HepG2 (cell line): ENCODE results near the gene GNAI2. TPM values are rescaled to one million over a fixed set of nuclear protein-coding genes. Genes with fewer than 3 reads are reported as not detected.

Experiments
- BRD4 ChIP-seq: sonication (generic); formaldehyde crosslinking; IDR thresholded peaks from 2 replicates; pipeline ENCODE4 v1.4.0; 2020; ENCODE audit warnings: missing genetic modification reagents
- HNRNPH1 ChIP-seq: fragments of 200-400 bp; formaldehyde crosslinking; optimal IDR thresholded peaks from 2 replicates; pipeline ENCODE3; 2017; ENCODE audit warnings: mild to moderate bottlenecking, low read depth, low read length
- HNRNPK ChIP-seq: fragments of 200-400 bp; formaldehyde crosslinking; IDR thresholded peaks from 2 replicates; pipeline ENCODE4 v1.6.1; 2018; ENCODE audit warnings: low read length, low read depth, moderate library complexity, mild to moderate bottlenecking; ENCODE audit not compliant: poor library complexity, severe bottlenecking
- JARID2 ChIP-seq: sonication (generic); formaldehyde crosslinking; IDR thresholded peaks from 2 replicates; pipeline ENCODE4 v1.8.1; 2023; ENCODE audit warnings: missing genetic modification reagents, inconsistent platforms; ENCODE audit not compliant: insufficient replicate concordance
- KDM4B ChIP-seq: sonication (generic); formaldehyde crosslinking; IDR thresholded peaks from 2 replicates; pipeline ENCODE4 v1.4.0; 2020; ENCODE audit warnings: missing genetic modification reagents
- NFE2 ChIP-seq: sonication (generic); formaldehyde crosslinking; IDR thresholded peaks from 2 replicates; pipeline ENCODE4 v1.4.0; 2020; ENCODE audit warnings: missing genetic modification reagents
- ZFP1 ChIP-seq: IDR thresholded peaks from 2 replicates; pipeline ENCODE4 v1.6.1; 2016
- ZMAT3 ChIP-seq: sonication (generic); formaldehyde crosslinking; conservative IDR thresholded peaks from 2 replicates; pipeline ENCODE4 v1.7.0; 2021; ENCODE audit warnings: missing genetic modification reagents
- ZNF143 ChIP-seq: sonication (generic); formaldehyde crosslinking; IDR thresholded peaks from 2 replicates; pipeline ENCODE4 v1.4.0; 2020; ENCODE audit warnings: missing genetic modification reagents
- ZNF232 ChIP-seq: sonication (generic); formaldehyde crosslinking; IDR thresholded peaks from 2 replicates; pipeline ENCODE4 v1.4.0; 2020; ENCODE audit warnings: missing genetic modification reagents, borderline replicate concordance
- ZNF383 ChIP-seq: sonication (generic); formaldehyde crosslinking; IDR thresholded peaks from 2 replicates; pipeline ENCODE4 v1.4.0; 2020; ENCODE audit warnings: missing genetic modification reagents, mild to moderate bottlenecking, borderline replicate concordance
- polyA plus RNA-seq, 8 experiments: library from polyadenylated mRNA; depleted of rRNA in 3 of 8; stranded (reverse) in 7 of 8; unstranded in 1 of 8; fragments of >200 nt; fragmentation: Illumina TruSeq in 4 of 8; extraction: Trizol in 4 of 8; gene quantifications; 2 replicates each; pipeline versions ENCODE4 v1.2.1 to v1.2.3, GENCODE V29; 2011 to 2016; ENCODE audit warnings: low read depth in 4 of 8, missing spikeins in 1 of 8, mixed read lengths in 1 of 8; ENCODE audit not compliant: insufficient read depth in 1 of 8
- total RNA-seq, 5 experiments: library from RNA; depleted of rRNA; stranded (reverse); fragments of >200 nt; fragmentation: Illumina TruSeq; extraction: Trizol; gene quantifications; 2 replicates each; pipeline ENCODE4 v1.2.3, GENCODE V29; 2016; ENCODE audit warnings: low read depth in 1 of 5
- TF ChIP-seq, protein P1 (sequence below): sonication (generic); formaldehyde crosslinking; IDR thresholded peaks from 2 replicates; pipeline ENCODE4 v1.4.0; 2020; ENCODE audit warnings: mild to moderate bottlenecking, missing genetic modification reagents
- TF ChIP-seq, protein P2 (sequence below): IDR thresholded peaks from 2 replicates; pipeline ENCODE4 v1.6.1; 2016; ENCODE audit warnings: low read depth, missing genetic modification reagents, missing compliant biosample characterization
- TF ChIP-seq, protein P3 (sequence below): sonication (generic); formaldehyde crosslinking; IDR thresholded peaks from 2 replicates; pipeline ENCODE4 v1.4.0; 2020; ENCODE audit warnings: mild to moderate bottlenecking, missing genetic modification reagents
- TF ChIP-seq, protein P4 (sequence below): sonication (generic); formaldehyde crosslinking; conservative IDR thresholded peaks from 2 replicates; pipeline ENCODE4 v1.5.0; 2020; ENCODE audit warnings: missing genetic modification reagents
- TF ChIP-seq, protein P5 (sequence below): sonication (generic); formaldehyde crosslinking; IDR thresholded peaks from 2 replicates; pipeline ENCODE4 v1.4.0; 2020; ENCODE audit warnings: missing genetic modification reagents, mild to moderate bottlenecking, borderline replicate concordance

The GNAI2 gene
- total and polyA plus RNA-seq, 2 of the 13 experiments (the other 11 are each of a cell fraction or from before 2014, with no cell fraction given), result 51.1 to 66.2 TPM

DNA sequence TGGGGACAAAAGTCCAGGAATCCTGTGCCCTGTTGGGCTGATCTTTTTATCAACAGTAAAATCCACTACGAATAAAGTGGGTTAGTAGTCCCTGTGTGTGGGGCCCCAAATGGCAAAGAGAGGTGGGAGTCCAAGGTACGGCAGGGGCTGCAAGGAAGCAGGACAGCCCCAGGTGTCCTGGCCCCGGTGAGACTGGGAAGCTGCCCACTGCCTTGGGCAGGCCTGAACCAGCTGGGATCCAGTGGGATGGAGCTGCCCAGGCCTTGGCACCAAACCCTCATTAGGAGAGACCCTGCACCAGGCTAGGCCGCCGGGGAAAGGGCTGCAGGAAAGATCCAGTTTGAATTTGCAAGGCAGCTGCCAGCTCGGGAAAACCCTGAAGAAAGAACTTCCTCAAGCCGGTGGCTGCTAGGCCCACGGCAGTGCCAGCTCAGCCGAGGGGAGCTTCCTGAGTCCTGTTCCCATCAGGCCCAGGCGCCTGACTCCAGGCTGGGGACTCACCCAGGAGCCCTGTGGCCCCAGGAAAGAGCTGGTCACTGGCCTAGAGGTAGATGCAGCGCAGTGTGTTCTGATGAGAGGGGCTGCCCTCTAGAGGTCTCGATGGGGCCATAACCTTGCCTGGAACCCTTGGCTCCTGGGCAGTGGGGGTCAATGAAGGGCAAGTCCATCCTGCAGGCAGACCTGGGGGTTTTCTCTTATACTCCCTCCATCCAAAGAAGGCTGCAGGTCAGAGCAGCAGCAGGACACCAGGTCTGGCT, 14.4 kb upstream of the GNAI2 start (continued):
- TF ChIP-seq, protein P1, sequence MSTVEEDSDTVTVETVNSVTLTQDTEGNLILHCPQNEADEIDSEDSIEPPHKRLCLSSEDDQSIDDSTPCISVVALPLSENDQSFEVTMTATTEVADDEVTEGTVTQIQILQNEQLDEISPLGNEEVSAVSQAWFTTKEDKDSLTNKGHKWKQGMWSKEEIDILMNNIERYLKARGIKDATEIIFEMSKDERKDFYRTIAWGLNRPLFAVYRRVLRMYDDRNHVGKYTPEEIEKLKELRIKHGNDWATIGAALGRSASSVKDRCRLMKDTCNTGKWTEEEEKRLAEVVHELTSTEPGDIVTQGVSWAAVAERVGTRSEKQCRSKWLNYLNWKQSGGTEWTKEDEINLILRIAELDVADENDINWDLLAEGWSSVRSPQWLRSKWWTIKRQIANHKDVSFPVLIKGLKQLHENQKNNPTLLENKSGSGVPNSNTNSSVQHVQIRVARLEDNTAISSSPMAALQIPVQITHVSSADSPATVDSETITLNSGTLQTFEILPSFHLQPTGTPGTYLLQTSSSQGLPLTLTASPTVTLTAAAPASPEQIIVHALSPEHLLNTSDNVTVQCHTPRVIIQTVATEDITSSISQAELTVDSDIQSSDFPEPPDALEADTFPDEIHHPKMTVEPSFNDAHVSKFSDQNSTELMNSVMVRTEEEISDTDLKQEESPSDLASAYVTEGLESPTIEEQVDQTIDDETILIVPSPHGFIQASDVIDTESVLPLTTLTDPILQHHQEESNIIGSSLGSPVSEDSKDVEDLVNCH (CRISPR knock-in tag), result no peak
- TF ChIP-seq NFE2 (CRISPR knock-in tag) (no peak), KDM4B (CRISPR knock-in tag) (no peak), ZNF143 (CRISPR knock-in tag) (peak; percentile 54), ZFP1 (no peak), JARID2 (CRISPR knock-in tag) (no peak), ZNF232 (peak; percentile 72; the same call in 1 of the 2 replicates), HNRNPK (no peak), BRD4 (CRISPR knock-in tag) (no peak), ZNF383 (CRISPR knock-in tag) (no peak), HNRNPH1 (peak; percentile 72), ZMAT3 (no peak; the same call in 1 of the 2 replicates)
- TF ChIP-seq, protein P2, sequence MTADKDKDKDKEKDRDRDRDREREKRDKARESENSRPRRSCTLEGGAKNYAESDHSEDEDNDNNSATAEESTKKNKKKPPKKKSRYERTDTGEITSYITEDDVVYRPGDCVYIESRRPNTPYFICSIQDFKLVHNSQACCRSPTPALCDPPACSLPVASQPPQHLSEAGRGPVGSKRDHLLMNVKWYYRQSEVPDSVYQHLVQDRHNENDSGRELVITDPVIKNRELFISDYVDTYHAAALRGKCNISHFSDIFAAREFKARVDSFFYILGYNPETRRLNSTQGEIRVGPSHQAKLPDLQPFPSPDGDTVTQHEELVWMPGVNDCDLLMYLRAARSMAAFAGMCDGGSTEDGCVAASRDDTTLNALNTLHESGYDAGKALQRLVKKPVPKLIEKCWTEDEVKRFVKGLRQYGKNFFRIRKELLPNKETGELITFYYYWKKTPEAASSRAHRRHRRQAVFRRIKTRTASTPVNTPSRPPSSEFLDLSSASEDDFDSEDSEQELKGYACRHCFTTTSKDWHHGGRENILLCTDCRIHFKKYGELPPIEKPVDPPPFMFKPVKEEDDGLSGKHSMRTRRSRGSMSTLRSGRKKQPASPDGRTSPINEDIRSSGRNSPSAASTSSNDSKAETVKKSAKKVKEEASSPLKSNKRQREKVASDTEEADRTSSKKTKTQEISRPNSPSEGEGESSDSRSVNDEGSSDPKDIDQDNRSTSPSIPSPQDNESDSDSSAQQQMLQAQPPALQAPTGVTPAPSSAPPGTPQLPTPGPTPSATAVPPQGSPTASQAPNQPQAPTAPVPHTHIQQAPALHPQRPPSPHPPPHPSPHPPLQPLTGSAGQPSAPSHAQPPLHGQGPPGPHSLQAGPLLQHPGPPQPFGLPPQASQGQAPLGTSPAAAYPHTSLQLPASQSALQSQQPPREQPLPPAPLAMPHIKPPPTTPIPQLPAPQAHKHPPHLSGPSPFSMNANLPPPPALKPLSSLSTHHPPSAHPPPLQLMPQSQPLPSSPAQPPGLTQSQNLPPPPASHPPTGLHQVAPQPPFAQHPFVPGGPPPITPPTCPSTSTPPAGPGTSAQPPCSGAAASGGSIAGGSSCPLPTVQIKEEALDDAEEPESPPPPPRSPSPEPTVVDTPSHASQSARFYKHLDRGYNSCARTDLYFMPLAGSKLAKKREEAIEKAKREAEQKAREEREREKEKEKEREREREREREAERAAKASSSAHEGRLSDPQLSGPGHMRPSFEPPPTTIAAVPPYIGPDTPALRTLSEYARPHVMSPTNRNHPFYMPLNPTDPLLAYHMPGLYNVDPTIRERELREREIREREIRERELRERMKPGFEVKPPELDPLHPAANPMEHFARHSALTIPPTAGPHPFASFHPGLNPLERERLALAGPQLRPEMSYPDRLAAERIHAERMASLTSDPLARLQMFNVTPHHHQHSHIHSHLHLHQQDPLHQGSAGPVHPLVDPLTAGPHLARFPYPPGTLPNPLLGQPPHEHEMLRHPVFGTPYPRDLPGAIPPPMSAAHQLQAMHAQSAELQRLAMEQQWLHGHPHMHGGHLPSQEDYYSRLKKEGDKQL (CRISPR knock-in tag), result no peak
- TF ChIP-seq, protein P3, sequence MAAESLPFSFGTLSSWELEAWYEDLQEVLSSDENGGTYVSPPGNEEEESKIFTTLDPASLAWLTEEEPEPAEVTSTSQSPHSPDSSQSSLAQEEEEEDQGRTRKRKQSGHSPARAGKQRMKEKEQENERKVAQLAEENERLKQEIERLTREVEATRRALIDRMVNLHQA (CRISPR knock-in tag), result no peak
- TF ChIP-seq, protein P4, sequence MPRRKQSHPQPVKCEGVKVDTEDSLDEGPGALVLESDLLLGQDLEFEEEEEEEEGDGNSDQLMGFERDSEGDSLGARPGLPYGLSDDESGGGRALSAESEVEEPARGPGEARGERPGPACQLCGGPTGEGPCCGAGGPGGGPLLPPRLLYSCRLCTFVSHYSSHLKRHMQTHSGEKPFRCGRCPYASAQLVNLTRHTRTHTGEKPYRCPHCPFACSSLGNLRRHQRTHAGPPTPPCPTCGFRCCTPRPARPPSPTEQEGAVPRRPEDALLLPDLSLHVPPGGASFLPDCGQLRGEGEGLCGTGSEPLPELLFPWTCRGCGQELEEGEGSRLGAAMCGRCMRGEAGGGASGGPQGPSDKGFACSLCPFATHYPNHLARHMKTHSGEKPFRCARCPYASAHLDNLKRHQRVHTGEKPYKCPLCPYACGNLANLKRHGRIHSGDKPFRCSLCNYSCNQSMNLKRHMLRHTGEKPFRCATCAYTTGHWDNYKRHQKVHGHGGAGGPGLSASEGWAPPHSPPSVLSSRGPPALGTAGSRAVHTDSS (CRISPR knock-in tag), result no peak
- TF ChIP-seq, protein P5, sequence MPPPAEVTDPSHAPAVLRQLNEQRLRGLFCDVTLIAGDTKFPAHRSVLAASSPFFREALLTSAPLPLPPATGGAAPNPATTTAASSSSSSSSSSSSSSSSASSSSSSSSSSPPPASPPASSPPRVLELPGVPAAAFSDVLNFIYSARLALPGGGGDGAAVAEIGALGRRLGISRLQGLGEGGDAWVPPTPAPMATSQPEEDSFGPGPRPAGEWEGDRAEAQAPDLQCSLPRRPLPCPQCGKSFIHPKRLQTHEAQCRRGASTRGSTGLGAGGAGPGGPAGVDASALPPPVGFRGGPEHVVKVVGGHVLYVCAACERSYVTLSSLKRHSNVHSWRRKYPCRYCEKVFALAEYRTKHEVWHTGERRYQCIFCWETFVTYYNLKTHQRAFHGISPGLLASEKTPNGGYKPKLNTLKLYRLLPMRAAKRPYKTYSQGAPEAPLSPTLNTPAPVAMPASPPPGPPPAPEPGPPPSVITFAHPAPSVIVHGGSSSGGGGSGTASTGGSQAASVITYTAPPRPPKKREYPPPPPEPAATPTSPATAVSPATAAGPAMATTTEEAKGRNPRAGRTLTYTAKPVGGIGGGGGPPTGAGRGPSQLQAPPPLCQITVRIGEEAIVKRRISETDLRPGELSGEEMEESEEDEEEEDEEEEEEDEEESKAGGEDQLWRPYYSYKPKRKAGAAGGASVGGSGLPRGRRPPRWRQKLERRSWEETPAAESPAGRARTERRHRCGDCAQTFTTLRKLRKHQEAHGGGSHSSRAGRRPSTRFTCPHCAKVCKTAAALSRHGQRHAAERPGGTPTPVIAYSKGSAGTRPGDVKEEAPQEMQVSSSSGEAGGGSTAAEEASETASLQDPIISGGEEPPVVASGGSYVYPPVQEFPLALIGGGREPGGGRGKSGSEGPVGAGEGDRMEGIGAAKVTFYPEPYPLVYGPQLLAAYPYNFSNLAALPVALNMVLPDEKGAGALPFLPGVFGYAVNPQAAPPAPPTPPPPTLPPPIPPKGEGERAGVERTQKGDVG (CRISPR knock-in tag), result no peak
